ENCODE measurements around the gene GPR142.

- TF ChIP-seq CTCF (IDR thresholded peaks at IDR 0.05) (no peak), FOXP1 (CRISPR knock-in tag; IDR thresholded peaks at IDR 0.05; ENCODE audit: borderline replicate concordance) (no peak), JUN (CRISPR knock-in tag; IDR thresholded peaks at IDR 0.05) (no peak)
Measured at GRCh38 chr17:74354561-74354960, 12.7 kb upstream of the GPR142 start.
